HepG2 (cell line): ENCODE results near the gene PHF3. TPM values are rescaled to one million over a fixed set of nuclear protein-coding genes. Genes with fewer than 3 reads are reported as not detected.

ENCODE experiments used
- BRCA1 ChIP-seq: sonication (generic); formaldehyde crosslinking; IDR thresholded peaks from 2 replicates; pipeline ENCODE4 v1.4.0; 2020; ENCODE audit warnings: missing genetic modification reagents
- EEA1 ChIP-seq: sonication (generic); formaldehyde crosslinking; IDR thresholded peaks from 2 replicates; pipeline ENCODE4 v1.5.1; 2020; ENCODE audit warnings: mild to moderate bottlenecking, missing genetic modification reagents, borderline replicate concordance
- GATAD2A ChIP-seq: IDR thresholded peaks from 2 replicates; pipeline ENCODE4 v1.6.1; 2016
- HINFP ChIP-seq: sonication (generic); formaldehyde crosslinking; IDR thresholded peaks from 2 replicates; pipeline ENCODE4 v1.4.0; 2020; ENCODE audit warnings: low read depth, mild to moderate bottlenecking, missing genetic modification reagents
- KLF15 ChIP-seq: sonication (generic); formaldehyde crosslinking; IDR thresholded peaks from 2 replicates; pipeline ENCODE4 v1.8.1; 2023; ENCODE audit warnings: borderline replicate concordance, mild to moderate bottlenecking, inconsistent platforms, missing genetic modification reagents, mixed read lengths
- MEF2D ChIP-seq: sonication (generic); formaldehyde crosslinking; IDR thresholded peaks from 2 replicates; pipeline ENCODE4 v1.5.1; 2020; ENCODE audit warnings: mild to moderate bottlenecking, missing genetic modification reagents
- MXI1 ChIP-seq: IDR thresholded peaks from 3 replicates; pipeline ENCODE4 v1.6.1; 2012; ENCODE audit warnings: low read depth, low read length, inconsistent platforms, borderline replicate concordance
- RAD51 ChIP-seq: fragments of 450-650 bp; IDR thresholded peaks from 2 replicates; pipeline ENCODE4 v1.6.1; 2016; ENCODE audit warnings: borderline replicate concordance
- SMARCE1 ChIP-seq: fragments of 450-650 bp; IDR thresholded peaks from 2 replicates; pipeline ENCODE4 v1.6.1; 2017; ENCODE audit warnings: borderline replicate concordance
- SP2 ChIP-seq: sonication (generic); formaldehyde crosslinking; IDR thresholded peaks from 2 replicates; pipeline ENCODE4 v1.5.1; 2020; ENCODE audit warnings: mild to moderate bottlenecking, missing genetic modification reagents
- TAF1 ChIP-seq: sonication (generic); formaldehyde crosslinking; IDR thresholded peaks from 2 replicates; pipeline ENCODE4 v1.4.0; 2020; ENCODE audit warnings: missing genetic modification reagents
- TFAP4 ChIP-seq: sonication (generic); IDR thresholded peaks from 2 replicates; pipeline ENCODE4 v1.6.1; 2016; ENCODE audit warnings: low read depth, borderline replicate concordance
- ZNF20 ChIP-seq: sonication (generic); formaldehyde crosslinking; IDR thresholded peaks from 2 replicates; pipeline ENCODE4 v1.4.0; 2020; ENCODE audit warnings: mild to moderate bottlenecking, moderate library complexity, missing genetic modification reagents
- ZNF232 ChIP-seq: sonication (generic); formaldehyde crosslinking; IDR thresholded peaks from 2 replicates; pipeline ENCODE4 v1.4.0; 2020; ENCODE audit warnings: missing genetic modification reagents, borderline replicate concordance
- ZNF275 ChIP-seq: sonication (generic); formaldehyde crosslinking; IDR thresholded peaks from 2 replicates; pipeline ENCODE4 v1.8.0; 2022; ENCODE audit warnings: missing genetic modification reagents, mild to moderate bottlenecking, inconsistent platforms, borderline replicate concordance
- ZNF331 ChIP-seq: sonication (generic); formaldehyde crosslinking; IDR thresholded peaks from 2 replicates; pipeline ENCODE4 v1.4.0; 2020; ENCODE audit warnings: missing genetic modification reagents
- ZNF468 ChIP-seq: sonication (generic); formaldehyde crosslinking; IDR thresholded peaks from 2 replicates; pipeline ENCODE4 v1.8.0; 2022; ENCODE audit warnings: mild to moderate bottlenecking, moderate library complexity, missing genetic modification reagents
- ZNF660 ChIP-seq: sonication (generic); formaldehyde crosslinking; IDR thresholded peaks from 2 replicates; pipeline ENCODE4 v1.5.1; 2020; ENCODE audit warnings: mild to moderate bottlenecking, low read depth, missing genetic modification reagents, borderline replicate concordance
- ZNF761 ChIP-seq: sonication (generic); formaldehyde crosslinking; conservative IDR thresholded peaks from 2 replicates; pipeline ENCODE4 v1.4.0; 2020; ENCODE audit warnings: mild to moderate bottlenecking, missing genetic modification reagents
- polyA plus RNA-seq, 8 experiments: library from polyadenylated mRNA; depleted of rRNA in 3 of 8; stranded (reverse) in 7 of 8; unstranded in 1 of 8; fragments of >200 nt; fragmentation: Illumina TruSeq in 4 of 8; extraction: Trizol in 4 of 8; gene quantifications; 2 replicates each; pipeline versions ENCODE4 v1.2.1 to v1.2.3, GENCODE V29; 2011 to 2016; ENCODE audit warnings: low read depth in 4 of 8, missing spikeins in 1 of 8, mixed read lengths in 1 of 8; ENCODE audit not compliant: insufficient read depth in 1 of 8
- total RNA-seq, 5 experiments: library from RNA; depleted of rRNA; stranded (reverse); fragments of >200 nt; fragmentation: Illumina TruSeq; extraction: Trizol; gene quantifications; 2 replicates each; pipeline ENCODE4 v1.2.3, GENCODE V29; 2016; ENCODE audit warnings: low read depth in 1 of 5
- TF ChIP-seq, protein P1 (sequence below): sonication (generic); formaldehyde crosslinking; IDR thresholded peaks from 2 replicates; pipeline ENCODE4 v1.4.0; 2020; ENCODE audit warnings: missing genetic modification reagents, borderline replicate concordance
- TF ChIP-seq, protein P2 (sequence below), 2 experiments: IDR thresholded peaks; 2 replicates each; pipeline ENCODE4 v1.6.1; 2011 to 2012; ENCODE audit warnings: low read length in 2 of 2, borderline replicate concordance in 1 of 2, low read depth in 1 of 2, mild to moderate bottlenecking in 1 of 2, moderate library complexity in 1 of 2

Gene PHF3
- total and polyA plus RNA-seq, 2 of the 13 experiments (the other 11 are each of a cell fraction or from before 2014, with no cell fraction given), result 19.8 to 70.4 TPM

DNA sequence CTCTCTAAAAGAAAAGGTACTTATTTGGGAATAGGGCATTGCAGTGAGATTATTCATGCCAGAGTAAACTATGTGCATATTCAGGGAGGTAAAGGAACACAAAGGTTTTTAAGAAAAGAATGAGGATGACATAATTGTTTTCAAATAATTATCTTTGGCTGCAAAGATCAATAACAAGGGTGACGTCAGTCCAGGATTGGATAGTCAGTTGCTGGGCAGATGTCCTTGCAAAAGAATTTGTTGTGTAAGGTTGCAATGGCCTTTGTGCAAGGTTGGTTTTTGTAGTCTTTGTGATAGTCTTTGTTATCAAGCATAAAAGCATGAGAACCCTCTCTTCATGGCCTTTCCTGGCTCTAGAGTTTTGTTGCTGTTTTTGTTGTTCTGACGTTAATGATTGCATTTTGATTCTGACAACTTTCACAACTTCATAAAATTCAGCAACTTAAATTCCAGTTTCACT is 45.6 kb upstream of the PHF3 start (continued):
- TF ChIP-seq, protein P1, sequence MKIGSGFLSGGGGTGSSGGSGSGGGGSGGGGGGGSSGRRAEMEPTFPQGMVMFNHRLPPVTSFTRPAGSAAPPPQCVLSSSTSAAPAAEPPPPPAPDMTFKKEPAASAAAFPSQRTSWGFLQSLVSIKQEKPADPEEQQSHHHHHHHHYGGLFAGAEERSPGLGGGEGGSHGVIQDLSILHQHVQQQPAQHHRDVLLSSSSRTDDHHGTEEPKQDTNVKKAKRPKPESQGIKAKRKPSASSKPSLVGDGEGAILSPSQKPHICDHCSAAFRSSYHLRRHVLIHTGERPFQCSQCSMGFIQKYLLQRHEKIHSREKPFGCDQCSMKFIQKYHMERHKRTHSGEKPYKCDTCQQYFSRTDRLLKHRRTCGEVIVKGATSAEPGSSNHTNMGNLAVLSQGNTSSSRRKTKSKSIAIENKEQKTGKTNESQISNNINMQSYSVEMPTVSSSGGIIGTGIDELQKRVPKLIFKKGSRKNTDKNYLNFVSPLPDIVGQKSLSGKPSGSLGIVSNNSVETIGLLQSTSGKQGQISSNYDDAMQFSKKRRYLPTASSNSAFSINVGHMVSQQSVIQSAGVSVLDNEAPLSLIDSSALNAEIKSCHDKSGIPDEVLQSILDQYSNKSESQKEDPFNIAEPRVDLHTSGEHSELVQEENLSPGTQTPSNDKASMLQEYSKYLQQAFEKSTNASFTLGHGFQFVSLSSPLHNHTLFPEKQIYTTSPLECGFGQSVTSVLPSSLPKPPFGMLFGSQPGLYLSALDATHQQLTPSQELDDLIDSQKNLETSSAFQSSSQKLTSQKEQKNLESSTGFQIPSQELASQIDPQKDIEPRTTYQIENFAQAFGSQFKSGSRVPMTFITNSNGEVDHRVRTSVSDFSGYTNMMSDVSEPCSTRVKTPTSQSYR (CRISPR knock-in tag), result no peak
- TF ChIP-seq EEA1 (CRISPR knock-in tag) (no peak), TFAP4 (no peak), ZNF761 (CRISPR knock-in tag) (no peak), RAD51 (no peak), ZNF660 (CRISPR knock-in tag) (no peak), ZNF331 (CRISPR knock-in tag) (peak; percentile 71; the same call in 1 of the 2 replicates), HINFP (no peak), MEF2D (CRISPR knock-in tag) (0 out of 2 replicates have a peak, but pooled peaks have one; percentile 47), SP2 (CRISPR knock-in tag) (no peak), ZNF232 (no peak), KLF15 (CRISPR knock-in tag) (no peak), ZNF275 (CRISPR knock-in tag) (no peak), BRCA1 (CRISPR knock-in tag) (0 out of 2 replicates have a peak, but pooled peaks have one; percentile 28), TAF1 (CRISPR knock-in tag) (no peak), SMARCE1 (no peak), ZNF20 (CRISPR knock-in tag) (no peak), ZNF468 (CRISPR knock-in tag) (no peak), MXI1 (no peak), GATAD2A (CRISPR knock-in tag) (peak; percentile 93)
- TF ChIP-seq, protein P2, sequence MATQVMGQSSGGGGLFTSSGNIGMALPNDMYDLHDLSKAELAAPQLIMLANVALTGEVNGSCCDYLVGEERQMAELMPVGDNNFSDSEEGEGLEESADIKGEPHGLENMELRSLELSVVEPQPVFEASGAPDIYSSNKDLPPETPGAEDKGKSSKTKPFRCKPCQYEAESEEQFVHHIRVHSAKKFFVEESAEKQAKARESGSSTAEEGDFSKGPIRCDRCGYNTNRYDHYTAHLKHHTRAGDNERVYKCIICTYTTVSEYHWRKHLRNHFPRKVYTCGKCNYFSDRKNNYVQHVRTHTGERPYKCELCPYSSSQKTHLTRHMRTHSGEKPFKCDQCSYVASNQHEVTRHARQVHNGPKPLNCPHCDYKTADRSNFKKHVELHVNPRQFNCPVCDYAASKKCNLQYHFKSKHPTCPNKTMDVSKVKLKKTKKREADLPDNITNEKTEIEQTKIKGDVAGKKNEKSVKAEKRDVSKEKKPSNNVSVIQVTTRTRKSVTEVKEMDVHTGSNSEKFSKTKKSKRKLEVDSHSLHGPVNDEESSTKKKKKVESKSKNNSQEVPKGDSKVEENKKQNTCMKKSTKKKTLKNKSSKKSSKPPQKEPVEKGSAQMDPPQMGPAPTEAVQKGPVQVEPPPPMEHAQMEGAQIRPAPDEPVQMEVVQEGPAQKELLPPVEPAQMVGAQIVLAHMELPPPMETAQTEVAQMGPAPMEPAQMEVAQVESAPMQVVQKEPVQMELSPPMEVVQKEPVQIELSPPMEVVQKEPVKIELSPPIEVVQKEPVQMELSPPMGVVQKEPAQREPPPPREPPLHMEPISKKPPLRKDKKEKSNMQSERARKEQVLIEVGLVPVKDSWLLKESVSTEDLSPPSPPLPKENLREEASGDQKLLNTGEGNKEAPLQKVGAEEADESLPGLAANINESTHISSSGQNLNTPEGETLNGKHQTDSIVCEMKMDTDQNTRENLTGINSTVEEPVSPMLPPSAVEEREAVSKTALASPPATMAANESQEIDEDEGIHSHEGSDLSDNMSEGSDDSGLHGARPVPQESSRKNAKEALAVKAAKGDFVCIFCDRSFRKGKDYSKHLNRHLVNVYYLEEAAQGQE (IDR thresholded peaks at IDR 0.05; ENCODE audit: borderline replicate concordance in 1 of 2, low read depth in 1 of 2, low read length in 2 of 2), result no peak
